ENCODE data around the gene LAMA3.
"Not testable (repeated sequence)": the region's sequence is repeated elsewhere in the genome, so short reads cannot be mapped to it uniquely, and the experiment has no call there.

LAMA3 gene

DNA sequence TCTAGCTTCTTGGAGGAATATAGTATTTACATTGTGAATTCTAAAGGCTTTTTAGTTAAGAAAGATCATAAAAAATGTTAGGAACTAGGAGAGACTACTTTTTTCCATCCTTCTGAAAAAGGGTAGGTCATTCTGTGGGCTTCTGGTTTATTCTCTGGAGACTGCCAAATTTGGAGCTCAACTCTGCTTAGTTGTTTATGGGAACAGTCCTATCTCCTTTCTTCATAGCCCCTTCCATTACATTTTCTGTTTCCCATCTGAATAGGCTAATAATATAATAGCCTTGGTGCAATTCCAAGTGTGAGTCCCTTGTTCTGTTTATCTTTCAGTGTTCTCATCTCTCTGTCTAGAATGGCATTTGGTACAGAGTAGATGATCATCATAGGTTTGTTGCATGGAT is 15.6 kb downstream of the LAMA3 start:
- no peak for DNase-seq

DNA sequence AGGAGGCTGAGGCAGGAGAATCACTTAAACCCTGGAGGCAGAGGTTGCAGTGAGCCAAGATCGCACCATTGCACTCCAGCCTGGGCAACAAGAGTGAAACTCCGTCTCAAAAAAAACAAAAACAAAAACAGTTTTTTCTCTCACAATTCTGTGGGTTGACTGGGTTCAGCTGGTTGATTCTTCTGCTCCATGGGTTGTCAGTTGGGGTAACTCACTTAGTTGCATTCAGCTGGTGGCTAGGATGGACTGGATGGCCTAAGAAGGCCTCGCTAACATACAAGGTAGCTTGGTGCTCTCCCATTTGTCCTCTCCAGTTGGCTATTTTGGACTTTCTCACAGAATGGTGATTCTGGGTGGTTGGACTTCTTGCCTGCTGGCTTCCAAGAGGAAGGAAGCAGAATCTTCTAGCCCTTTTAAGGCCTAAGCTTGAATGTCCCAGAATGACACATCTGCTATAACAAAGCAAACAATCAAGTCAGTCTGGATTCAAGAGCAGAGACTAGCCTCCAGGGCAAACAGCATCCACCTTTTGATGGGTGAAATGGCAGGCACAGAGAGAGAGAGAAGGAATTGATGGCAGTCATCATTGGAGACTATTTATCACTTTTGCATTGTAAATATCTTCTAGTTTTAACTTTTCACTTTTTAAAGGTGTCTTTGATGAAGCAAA is 17.9 kb downstream of the LAMA3 start:
- no peak for DNase-seq

DNA sequence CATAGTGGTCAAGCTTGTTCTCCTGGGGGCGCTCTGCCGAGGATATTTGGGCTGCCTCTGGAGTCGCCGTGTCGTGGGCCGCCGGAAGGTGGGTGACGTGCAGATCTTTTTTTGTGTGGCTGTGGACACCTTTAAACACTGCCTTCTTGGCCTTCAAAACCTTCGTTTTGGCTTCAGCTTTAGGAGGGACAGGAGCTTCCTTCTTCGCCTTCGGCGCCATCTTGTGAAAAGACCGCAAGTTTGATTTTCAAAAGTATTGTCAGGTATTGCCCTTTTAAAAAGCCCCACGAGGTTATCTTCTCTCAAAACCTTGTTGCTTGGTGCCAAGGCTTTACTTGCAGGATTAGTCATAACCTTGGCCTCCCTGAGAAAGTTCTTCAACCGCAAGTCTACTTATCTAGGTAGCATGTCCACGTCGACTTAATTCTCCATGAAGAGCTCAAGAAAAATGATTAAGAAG is 20.8 kb downstream of the LAMA3 start:
- peak; percentile 42 for DNase-seq

DNA sequence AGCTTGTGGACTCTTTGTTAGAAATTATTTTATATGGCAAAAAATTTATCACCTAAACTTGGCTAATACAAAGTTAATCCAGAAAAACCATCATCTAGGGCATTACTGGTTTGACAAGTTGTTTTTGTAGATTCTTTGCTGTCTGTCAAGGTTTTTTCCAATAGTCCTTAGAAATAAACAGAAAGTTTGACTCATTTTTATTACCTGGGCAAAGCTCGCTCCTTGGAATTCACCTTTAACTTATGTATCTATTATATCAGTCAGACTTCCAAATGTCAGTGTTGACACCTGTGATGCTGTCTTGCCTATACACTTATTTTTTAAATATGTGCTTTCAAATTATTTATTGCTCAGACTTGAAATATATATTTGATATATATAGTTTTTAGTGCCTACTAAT is 21.7 kb downstream of the LAMA3 start:
- no peak for DNase-seq

DNA sequence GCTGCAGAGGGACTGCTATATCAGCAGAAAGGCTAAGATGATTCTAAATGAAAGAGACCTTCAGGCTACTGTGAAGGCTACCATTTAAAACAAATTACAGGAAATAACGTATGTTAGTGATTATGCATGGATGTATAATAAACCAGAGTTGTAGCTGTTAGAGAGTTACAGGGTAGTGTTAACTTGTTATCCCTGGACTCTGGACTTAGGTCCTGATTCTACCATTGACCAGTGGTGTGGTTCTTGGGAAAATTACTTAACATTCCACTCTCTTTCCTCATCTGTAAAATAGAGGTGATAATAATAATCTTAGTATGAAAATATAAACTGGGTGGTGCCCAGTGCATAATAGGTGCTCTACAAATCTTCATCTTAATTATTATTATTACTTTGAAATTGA is 22.2 kb downstream of the LAMA3 start:
- DNase-seq, result no peak

DNA sequence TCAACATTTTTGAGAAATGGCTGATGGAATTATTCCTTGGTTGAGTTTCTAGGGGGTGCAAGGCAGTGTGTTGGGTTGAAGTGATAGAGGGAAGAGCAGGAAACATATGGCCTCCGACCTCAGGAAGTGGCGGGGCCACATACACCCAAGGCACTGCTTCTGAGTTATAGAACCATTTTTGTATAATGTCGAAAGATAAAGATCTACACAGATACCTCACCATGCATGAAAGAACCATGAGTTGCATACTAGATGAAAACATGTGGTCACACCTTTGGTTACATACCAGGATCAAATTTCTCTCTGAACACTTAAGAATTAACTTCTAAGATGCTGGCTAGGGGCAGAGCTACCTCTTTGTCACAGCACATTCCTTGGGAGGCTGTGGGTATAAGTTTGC is 23.2 kb downstream of the LAMA3 start:
- DNase-seq, result no peak

DNA sequence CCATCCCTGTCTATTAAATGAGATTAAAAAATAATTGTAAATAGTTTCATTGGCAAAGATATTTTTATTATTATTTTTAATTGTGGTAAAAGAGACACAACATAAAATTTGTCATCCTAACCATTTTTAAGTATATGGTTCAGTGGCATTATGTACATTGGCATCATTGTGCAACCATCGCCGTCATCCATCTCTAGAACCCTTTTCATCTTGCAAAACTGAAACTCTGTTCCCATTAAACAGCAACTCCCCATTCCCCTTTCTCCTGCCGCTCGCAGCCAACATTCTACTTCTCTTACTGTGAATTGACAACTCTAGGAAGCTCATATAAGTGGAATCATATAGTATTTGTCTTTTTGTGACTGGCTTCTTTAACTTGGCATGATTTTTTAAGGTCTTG is 25.3 kb downstream of the LAMA3 start:
- no peak for DNase-seq

DNA sequence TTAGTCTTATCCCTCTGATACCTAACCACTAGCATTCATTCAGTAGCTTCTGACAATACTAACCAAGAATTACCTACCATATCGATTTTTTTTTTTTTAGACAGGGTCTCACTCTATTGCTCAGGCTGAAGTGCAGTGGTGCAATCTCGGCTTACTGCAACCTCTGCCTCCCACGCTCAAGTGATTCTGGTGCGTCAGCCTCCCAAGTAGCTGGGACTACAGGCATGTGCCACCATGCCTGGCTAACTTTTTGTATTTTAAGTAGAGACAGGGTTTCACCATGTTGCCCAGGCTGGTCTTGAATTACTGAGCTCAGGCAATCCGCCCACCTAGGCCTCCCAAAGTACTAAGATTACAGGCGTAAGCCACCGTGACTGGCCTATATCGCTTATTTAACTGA is 26.8 kb downstream of the LAMA3 start:
- DNase-seq, result not testable (repeated sequence)

DNA sequence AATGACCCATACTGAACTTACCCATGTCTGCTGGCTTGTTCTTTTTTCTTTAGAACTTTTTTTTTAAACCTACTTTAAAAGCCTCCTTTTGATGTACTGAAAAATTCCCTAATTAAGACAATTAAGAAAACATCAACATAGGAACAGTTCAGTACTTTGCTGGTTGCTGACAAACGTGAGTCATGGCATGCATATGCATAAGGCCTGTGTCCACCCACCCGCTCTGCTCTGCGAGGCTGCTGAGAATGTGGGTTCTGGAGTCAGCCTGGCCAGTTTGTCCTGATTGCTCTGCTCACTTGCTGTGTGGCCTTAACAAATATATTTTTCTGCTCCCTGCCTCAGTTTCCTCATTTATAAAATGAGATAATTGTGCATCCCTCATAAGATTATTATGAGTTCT is 27.3 kb downstream of the LAMA3 start:
- peak; percentile 87 for DNase-seq

DNA sequence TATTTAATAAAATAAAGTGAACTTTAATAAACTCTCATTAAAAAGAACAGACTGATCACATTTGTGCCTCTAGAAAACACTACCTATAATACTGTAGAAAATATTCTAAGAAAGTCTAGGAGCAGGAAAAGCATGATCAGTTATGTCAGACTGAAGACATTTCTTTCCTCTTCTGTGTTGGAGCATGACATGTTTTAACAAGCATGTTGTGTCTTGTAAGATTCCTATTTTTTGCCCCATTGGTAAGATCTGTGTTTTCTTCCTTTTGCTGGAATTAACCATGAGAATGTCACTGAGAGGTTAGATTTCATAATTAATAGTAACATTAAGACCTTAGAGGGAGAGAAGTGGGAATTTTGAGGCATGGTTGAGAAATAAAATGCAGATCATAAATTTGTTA is 27.7 kb downstream of the LAMA3 start:
- DNase-seq, result no peak

DNA sequence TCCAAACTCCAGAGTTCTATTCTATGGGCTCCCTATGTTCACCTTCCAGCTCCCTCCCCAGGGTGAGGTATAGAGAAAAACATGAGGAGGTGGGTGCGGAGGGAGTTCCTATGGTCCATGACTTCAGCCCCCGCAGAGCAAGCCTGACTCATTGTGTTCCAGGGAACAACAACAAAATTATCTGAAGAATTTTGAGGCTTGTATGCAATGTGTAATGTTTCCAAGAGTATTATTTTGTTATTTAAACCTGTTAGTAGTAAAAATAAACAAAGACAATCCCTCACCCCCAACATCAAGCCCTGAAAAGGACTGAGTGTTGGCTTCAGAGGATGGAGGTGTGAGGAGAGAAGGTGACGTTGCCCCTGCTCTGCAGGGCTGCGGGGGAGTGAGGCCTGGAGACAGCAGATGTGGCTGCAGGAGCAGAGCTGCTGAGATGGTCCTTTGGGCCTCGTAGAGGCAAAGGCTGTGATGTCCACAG is 29.0 kb downstream of the LAMA3 start:
- DNase-seq, result peak; percentile 83

DNA sequence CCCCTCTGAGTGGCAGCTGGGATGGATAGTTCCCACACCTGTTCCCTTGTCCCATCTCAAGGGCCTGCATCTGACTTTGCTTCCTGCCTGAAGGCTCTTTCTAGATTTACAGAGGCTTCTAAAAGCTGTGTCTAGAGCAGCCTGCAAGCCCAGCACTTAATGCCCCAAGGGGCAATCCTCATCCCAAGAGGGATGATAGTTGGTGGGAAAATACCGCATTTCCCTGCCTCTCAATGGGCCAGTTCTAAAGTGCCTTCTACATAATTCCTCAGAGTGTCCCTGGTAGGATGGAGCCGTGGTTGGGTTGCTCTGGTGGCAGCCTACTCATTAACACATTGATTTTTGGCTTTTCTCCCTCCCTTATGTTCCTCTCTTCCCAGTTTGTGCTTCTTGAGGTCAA is 29.5 kb downstream of the LAMA3 start:
- peak; percentile 45 for DNase-seq

DNA sequence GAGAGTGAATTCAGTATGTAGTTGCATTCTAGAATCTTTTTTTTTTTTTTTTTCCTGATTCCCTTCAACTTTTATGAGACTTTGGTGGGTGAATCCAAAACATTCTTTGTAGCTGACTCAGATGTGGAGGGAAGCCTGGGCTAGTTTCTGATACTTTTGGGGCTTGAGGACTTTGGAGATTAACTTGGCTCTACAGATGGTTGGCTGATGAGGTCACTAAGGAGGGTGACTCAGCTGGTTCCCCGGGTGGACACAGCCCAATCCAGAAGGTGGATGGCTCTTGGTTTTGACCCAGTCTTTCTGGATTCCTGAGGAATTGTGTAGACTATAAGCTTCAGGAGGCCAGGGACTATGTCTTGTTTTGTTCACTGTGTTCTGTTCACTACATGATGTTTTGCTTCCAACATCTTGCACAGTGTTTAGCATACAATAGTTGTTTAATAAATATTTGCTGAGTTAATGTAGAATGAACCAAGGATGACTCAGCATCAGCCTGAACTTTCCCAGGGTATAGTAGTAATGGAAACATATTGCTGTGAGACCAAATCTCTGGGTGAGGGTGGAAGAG is 30.5 kb downstream of the LAMA3 start:
- peak; percentile 99 for DNase-seq

DNA sequence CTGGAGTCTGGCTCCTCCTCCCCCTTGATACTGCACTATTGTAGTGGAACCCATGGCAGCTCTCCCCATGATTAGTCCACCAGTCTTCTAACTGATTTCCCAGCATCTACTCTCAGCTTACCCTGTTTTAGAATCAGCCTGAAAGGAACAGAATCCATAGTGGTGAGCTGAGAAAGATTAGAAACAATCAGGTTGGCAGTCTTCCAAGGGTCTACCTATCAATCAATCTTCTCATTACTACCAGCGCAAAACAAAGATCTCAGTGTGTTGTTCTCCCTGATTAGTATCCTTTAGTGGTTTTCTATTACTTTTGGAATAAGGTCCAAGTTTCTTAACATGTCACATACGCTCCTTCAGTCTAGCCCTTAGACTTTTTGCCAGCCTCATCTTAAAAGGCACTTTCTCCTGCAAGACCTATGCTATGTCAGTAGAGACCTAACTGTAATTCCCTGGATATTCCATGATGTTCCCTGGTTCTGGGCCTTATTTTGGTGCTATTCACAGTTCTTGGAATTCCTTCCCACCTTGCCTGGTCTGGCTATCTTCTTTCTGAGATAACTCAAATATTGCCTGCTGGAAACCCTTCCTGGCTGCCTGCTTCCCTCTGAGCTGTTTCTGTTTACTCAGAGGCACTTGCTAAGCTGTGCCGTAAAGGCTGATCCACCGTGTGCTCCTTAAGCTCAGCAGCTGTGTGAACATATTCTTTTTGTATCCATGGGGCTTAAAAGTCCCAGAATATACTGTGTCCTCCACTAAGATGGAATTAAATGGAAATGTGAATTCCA is 32.6 kb downstream of the LAMA3 start:
- DNase-seq, result no peak

DNA sequence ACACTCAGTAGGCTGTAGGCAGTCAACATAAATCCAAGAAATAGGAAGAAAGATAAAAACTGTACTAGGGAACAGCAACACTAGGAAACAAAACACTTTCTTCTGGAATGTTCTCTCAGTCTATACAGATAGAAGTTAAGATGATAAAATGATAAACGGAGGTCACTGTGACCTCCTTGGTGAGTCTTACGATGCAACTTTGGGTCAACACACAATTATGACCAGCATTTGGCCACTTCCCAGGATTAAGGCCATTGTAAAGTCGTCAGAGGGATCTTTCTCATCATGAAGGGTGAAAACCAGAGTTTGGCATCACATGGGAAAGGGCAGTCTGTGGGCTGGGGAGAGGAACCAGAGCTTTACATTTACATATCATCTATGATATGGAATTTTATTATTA is 33.4 kb downstream of the LAMA3 start:
- peak; percentile 10 for DNase-seq

DNA sequence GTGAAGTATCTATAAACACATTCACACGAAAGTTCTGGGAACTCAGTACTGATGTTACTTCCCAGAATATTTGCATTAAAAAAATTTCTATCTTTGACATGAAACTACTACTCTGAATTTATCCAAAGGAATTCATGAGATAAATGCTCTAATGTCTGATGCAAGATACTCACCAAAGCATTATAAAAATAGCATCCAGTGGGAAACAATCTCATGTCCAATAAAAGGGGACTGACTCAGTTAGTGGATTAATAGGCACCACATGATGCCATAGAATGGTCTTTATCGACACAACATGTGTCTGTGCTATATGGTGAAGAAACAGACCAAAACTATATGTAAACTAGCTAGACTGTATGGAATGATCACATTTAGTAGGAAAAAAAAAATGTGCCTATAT is 33.9 kb downstream of the LAMA3 start:
- peak; percentile 24 for DNase-seq

DNA sequence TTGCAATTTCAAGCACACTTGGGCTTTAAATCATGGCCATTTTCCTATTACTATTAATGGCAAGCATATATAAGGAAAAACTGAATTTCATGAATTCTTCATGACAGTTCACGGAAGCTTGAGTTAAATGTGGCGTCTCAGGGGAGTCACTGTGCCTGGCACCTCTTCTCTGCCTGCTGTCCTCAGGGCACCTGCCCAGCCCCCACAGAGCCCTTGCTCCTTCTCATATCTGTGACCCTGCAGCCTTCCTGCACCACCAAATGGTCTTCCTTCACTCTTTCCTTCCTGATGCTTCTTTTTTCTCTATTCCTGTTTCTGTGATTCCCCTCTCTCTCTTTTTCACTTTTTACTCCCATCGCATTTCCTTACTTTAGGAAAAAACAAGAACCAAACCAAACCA is 35.4 kb downstream of the LAMA3 start:
- DNase-seq, result no peak

DNA sequence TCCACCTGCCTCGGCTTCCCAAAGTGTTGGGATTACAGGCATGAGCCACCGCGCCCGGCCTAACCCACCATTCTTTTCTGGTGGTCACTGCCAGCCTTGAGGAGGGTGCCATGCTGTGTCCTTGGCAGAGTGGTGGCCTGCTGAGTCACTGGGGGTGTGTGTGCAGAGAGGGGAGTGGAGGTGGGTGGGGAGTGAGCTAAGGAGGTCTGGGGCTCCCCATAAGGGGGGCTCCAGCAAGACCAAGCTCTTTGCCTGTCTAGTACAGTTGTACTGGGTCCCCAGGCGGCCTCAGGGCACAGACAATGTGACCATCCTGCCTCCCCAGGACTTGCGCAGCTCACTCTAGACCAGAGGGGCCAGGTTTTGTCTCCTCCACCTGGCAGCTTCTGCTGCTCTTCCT is 36.1 kb downstream of the LAMA3 start:
- no peak for DNase-seq

DNA sequence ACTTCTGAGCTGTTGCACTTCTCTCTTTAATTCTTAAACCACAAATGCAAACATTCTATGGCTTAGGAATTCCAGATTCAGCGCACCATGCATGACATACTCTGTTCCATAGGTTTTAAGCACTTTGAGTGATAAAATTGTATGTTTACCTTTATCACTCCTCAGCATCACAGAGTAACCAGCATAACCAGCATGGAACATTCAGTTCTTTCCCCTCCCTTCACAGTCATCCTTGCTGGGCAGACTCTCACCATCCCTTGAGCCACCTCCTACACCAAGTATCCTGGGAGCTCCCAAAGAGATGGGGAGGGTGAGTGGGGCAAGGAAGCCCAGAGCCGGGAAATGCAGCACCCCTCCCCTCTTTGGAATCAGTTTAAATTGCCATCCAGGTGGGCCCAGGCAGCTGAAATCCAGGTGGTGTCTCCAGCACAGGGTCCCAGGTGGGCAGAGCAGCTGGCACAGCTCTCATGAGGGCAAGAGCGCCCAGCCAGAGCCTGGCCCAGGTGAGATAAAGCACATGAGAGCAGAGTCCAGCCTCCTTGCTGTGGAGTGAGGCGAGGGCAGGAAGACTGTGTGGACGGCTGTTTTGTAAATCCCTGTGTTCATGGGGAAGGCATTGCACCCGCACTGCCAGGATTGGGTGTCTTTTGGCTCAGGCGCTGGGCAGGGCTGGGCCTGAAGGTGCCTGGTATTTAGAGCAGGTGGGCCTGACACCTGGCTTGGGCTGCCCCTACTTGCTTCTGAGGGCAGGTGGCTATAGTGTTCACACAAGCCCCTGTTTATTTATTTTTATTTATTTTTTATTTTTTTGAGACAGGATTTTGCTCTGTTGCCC is 36.8 kb downstream of the LAMA3 start:
- DNase-seq, result no peak

DNA sequence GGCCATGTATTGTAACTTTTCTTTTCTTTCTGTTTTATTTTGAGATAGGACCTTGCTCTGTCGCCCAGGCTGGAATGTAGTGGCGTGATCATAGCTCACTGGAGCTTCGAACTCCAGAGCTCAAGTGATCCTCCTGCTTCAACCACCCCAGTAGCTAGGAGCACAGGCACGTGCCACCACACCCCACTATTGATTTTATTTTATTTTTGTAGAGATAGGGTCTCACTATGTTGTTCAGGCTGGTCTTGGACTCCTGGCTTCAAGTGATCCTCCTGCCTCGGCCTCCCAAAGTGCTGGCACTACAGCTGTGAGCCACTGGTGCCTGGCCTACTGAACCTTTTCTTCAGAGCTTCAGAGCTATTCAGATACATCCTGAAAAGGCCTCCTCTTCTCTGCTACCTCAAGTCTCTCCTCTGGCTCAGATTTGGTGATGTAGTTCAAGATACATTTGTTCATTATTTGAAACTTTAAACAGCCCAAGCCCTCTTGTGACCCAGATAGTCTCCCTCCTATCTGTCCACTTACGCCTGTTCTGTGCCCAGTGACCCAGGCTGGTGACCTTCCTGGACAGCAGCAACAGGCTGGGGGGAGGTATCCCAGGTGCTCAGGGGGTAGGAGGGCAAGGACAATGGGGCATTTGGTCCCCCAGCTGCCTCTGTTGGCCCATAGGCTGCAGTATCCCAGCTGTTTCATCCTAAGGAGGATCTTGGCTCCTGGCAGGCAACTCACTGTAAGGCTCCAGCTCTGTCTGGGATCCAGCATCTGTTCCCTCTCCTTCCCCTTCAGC is 38.6 kb downstream of the LAMA3 start:
- DNase-seq, result no peak

DNA sequence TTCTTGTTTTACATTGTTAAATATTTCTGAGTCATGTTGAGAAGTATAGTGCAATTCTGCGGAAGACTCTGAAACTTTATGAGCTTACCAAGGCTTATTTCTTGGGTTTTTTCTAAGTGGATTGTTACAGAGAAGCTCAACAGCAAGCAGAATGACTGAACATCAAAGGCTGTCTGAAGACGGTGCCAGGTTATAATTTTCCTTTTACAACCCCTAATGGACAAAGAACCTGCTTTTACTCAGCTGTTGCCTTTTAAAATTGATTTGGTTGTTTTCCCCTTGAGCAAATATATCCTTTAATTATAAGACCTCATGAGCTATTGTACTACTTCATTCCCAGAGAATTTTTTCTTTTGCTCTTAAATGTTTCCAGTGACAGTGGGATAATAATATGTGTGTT is 41.6 kb downstream of the LAMA3 start:
- DNase-seq, result no peak

DNA sequence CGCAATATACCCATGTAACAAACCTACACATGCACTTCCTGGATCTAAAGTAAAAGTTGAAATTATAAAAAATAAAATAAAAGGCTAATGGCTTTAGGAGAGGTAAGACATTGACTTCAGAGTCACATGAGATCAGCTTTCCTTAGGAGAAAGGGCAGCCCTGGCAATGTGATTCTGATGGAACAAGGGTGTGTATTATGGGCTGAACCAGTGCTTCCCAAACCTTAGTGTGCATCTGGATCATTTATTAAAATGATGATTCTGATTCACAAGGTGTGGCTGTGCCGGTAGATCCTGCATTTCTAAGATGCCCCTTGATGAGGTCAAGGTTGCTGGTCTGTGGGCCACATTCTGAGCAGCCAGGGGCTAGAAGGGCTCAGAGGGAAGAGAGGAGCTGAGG is 42.6 kb downstream of the LAMA3 start:
- no peak for DNase-seq
